ENCODE measurements around the gene TMEM178B. TPM values are rescaled to one million over a fixed set of nuclear protein-coding genes. Genes with fewer than 3 reads are reported as not detected.

TMEM178B gene
- polyA plus RNA-seq, 1 donor from 2014 or later: 40.7 TPM

DNA sequence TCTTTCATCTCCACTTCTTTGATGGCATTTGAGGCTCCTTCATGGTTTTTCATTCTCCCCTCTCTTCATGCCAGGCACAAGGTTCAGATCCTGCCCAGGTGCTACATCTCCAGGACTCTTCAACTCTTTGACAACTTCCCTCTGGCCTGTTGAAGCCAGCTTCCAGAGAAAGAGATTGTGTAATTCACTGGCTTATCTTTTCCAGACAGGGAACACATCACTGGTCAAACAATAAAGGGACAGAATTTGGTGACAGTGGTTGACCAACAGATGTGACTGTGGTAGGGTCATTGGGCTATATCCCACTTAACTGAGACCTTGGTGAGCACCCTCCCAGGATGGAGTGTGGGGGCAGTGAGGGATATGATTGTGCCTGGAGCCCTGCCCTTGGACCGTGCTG lies 365.9 kb downstream of the TMEM178B start:
- Histone ChIP-seq H3K27ac (ENCODE audit: low read length) (no peak overlapping the region), H4K20me1 (ENCODE audit: insufficient read depth) (no peaks in the 10 kb centered on the region), H3K4me3 (ENCODE audit: low read length) (no peak overlapping the region), H3K4me2 (ENCODE audit: low read length) (no peak overlapping the region), H3K9ac (ENCODE audit: low read length) (no peak overlapping the region), H3K9me3 (ENCODE audit: low read length) (no peaks in the 10 kb centered on the region), H3K79me2 (replicated peaks; ENCODE audit: insufficient read depth, low read length) (no peaks in the 10 kb centered on the region), H3K9me2 (ENCODE audit: insufficient read depth, low read length) (no peaks in the 10 kb centered on the region), H2AFZ (ENCODE audit: low read depth, low read length) (no peak overlapping the region), H3K27me3 (ENCODE audit: insufficient read depth, low read depth, low read length) (no peaks in the 10 kb centered on the region), H3K36me3 (ENCODE audit: insufficient read depth, low read length) (no peaks in the 10 kb centered on the region), H3F3A (ENCODE audit: insufficient read depth, low read length, poor library complexity, severe bottlenecking) (no peaks in the 10 kb centered on the region)
- no peak for TF ChIP-seq EZH2 (IDR thresholded peaks at IDR 0.05; ENCODE audit: borderline replicate concordance, insufficient read depth, low read length, poor library complexity, severe bottlenecking)
- no peak for TF ChIP-seq RAD21 (conservative IDR thresholded peaks at IDR 0.05)
- TF ChIP-seq TAF1 (IDR thresholded peaks at IDR 0.05; ENCODE audit: low read depth): no peak
- no peak for TF ChIP-seq SMC3 (conservative IDR thresholded peaks at IDR 0.05; ENCODE audit: poor library complexity)
- no peak for TF ChIP-seq MXI1 (conservative IDR thresholded peaks at IDR 0.05; ENCODE audit: poor library complexity, severe bottlenecking)
- TF ChIP-seq EP300 (conservative IDR thresholded peaks at IDR 0.05; ENCODE audit: poor library complexity, severe bottlenecking): no peak
- no peak for TF ChIP-seq REST (IDR thresholded peaks at IDR 0.05; ENCODE audit: borderline replicate concordance)
- no peak for TF ChIP-seq POLR2AphosphoS5 (IDR thresholded peaks at IDR 0.05)
- no peak for TF ChIP-seq CTCF (IDR thresholded peaks at IDR 0.05; ENCODE audit: poor library complexity, severe bottlenecking)

- H3K27ac ChIP-seq (ENCODE audit: low read length): no peak overlapping the region
- H3K9ac ChIP-seq (ENCODE audit: low read length): no peak overlapping the region
- TF ChIP-seq MXI1 (conservative IDR thresholded peaks at IDR 0.05; ENCODE audit: poor library complexity, severe bottlenecking): no peak
- TF ChIP-seq SMC3 (conservative IDR thresholded peaks at IDR 0.05; ENCODE audit: poor library complexity): no peak
- TF ChIP-seq TAF1 (IDR thresholded peaks at IDR 0.05; ENCODE audit: low read depth): no peak
- no peak for TF ChIP-seq POLR2AphosphoS5 (IDR thresholded peaks at IDR 0.05)
- no peak for TF ChIP-seq REST (IDR thresholded peaks at IDR 0.05; ENCODE audit: borderline replicate concordance)
- no peak for TF ChIP-seq EP300 (conservative IDR thresholded peaks at IDR 0.05; ENCODE audit: poor library complexity, severe bottlenecking)
- TF ChIP-seq EZH2 (IDR thresholded peaks at IDR 0.05; ENCODE audit: borderline replicate concordance, insufficient read depth, low read length, poor library complexity, severe bottlenecking): no peak
- no peak for TF ChIP-seq RAD21 (conservative IDR thresholded peaks at IDR 0.05)
- no peak for TF ChIP-seq CTCF (IDR thresholded peaks at IDR 0.05; ENCODE audit: poor library complexity, severe bottlenecking)
- H3K27me3 ChIP-seq (ENCODE audit: insufficient read depth, low read depth, low read length): no peaks in the 10 kb centered on the region
- H3K9me3 ChIP-seq (ENCODE audit: low read length): no peaks in the 10 kb centered on the region
- H3F3A ChIP-seq (ENCODE audit: insufficient read depth, low read length, poor library complexity, severe bottlenecking): no peaks in the 10 kb centered on the region
- H3K9me2 ChIP-seq (ENCODE audit: insufficient read depth, low read length): no peaks in the 10 kb centered on the region
- no peak overlapping the region for H2AFZ ChIP-seq (ENCODE audit: low read depth, low read length)
- no peak overlapping the region for H3K4me3 ChIP-seq (ENCODE audit: low read length)
- H4K20me1 ChIP-seq (ENCODE audit: insufficient read depth): no peaks in the 10 kb centered on the region
- H3K79me2 ChIP-seq (replicated peaks; ENCODE audit: insufficient read depth, low read length): no peaks in the 10 kb centered on the region
- H3K36me3 ChIP-seq (ENCODE audit: insufficient read depth, low read length): no peaks in the 10 kb centered on the region
- no peak overlapping the region for H3K4me2 ChIP-seq (ENCODE audit: low read length)
Measured at GRCh38 chr7:141441837-141442627, 368.2 kb downstream of the TMEM178B start.

All from neural cell (in vitro differentiated cells).